NCI-H2107 treated with DMSO at 0.1 percent for 48 hours (cell line): ENCODE data around the gene GPR179.
A peak's percentile ranks its signal among the peaks of the same experiment; 100 is the strongest.
"Not testable (repeated sequence)": the region's sequence is repeated elsewhere in the genome, so short reads cannot be mapped to it uniquely, and the experiment has no call there.

Experiments
- DNase-seq: peaks from one replicate; lab custom pipeline; 2025; ENCODE audit not compliant: unreplicated experiment; lab: John Stamatoyannopoulos, UW

The GPR179 gene

DNA sequence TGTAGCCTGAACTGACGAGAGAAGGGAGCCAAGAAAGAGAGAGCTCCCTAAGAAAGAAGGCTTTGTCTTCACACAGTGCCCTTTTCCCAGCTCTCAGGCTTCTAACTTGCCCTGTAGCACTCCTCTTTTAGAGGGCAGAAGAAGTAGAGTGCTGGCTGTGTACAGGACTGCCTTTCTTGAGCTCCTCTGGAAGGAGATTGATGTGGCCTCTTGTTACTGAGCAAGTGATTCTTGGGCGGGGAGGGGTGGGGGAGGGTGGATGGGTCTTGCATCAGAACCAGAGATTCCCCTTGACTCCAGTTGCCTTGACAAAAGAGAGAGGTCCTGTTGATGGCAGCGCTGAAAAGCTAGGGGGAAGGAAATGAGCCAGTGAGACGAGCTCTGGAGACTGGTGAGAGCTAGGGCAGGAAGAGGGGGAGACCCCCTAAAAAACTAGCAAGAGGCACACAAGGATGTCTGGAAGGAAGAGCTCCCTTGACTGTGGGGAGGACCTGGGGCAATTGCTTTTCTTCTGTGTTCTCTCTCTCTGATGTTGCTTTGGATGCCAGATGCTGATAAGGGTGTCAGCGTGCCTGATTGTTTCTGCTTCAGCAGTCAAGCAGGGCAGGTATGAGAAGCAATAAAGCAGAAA lies 18.4 kb downstream of the GPR179 start:
- no peak for DNase-seq

DNA sequence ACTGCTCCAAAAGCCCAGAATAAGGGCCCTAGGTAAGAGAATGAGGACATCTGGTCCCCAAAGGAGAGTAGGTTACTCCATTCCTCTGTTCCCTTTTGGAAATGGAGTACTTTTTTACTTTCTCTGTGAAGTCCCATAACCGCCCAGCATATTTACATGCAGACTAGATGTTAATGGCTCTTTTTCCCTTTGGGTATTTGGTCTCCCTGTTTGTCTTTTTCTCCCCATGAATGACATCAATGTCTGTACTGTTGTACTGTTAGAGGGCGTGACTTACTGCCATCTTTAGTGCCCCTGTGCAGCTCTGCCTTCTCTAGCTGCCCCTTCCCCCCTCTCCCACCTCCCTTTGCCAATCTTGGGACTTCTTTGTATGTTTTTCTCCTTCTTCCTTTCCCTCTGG lies 19.0 kb downstream of the GPR179 start:
- DNase-seq, result no peak

- no peak for DNase-seq
Observed at GRCh38 chr17:38324141-38324697, 19.5 kb downstream of the GPR179 start.

DNA sequence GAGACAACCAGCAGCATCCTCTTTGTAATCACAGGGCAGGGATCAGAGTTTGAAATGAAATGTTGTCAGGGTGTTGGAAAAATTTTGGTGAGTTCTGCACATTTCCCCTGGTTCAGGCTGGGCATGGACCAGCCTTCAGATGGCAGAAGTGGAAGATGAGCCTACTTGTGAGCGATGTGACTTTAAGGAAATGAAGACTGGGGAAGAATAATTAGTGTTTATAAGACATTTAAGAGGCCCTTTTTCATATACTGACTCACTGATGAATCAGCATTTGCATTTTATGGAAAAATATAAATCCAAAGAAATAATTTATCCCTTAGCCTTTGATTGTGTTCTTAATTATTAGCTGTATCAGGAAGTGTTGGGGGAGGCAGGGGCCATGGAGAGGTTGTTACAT lies 20.9 kb downstream of the GPR179 start:
- DNase-seq, result no peak

DNA sequence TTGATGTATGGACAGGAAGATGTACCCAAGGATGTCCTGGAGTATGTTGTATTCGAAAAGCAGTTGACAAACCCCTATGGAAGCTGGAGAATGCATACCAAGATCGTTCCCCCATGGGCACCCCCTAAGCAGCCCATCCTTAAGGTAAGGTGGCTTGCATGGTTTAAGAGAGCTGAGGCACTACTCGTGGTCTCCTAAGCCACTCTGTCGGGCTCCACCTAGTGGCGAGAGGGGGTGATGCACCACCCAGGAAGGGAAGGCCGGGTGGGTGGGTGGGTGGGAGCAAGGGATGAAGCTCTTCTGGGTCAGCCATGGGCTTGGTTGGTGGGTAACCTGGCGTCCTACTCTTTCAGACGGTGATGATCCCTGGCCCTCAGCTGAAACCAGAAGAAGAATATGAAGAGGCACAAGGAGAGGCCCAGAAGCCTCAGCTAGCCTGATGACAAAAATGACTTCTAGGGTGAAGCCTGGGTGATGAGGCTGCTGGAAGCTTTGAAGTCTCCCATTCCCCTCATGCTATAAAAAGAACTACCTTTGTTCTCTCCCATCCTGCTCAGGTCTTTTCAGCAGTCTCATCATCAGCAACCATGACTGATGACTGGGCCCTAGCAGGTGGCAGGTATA lies 21.5 kb downstream of the GPR179 start:
- peak; percentile 6 for DNase-seq

DNA sequence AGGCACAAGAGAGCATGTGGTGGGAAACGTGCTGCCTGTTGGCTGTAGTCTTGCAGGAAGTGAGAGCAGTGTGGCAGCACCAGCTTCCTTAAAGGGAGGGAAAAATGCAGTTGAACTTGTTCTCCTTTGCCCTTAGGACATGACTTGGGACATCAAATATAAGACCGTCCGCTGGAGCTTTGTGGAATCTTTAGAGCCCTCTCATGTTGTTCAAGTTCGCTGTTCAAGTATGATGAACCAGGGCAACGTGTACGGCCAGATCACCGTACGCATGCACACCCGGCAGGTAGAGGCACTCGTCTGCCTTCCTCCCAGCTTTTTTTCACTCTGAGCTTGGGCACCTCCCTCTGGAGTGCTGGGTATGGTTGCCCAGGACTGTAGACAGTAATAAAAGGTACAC lies 23.3 kb downstream of the GPR179 start:
- no peak for DNase-seq

DNA sequence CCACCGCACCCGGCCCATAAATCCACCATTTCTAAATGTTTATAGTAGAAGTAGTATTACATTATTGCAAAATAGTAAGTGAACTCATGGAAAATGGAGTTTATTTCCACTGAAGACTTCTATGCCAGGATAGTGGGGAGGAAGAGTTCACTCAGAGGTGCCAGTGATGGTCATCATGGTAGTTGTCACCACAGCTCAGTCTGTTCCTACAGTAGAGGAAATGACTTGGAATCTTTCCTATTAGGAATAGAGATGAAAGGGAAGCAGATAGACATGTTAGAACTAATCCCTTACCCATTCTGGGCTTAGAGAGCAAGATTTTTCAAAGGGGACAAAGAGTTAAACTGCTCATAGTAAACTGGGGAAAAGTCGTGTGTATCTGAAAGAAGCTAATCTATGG lies 26.7 kb downstream of the GPR179 start:
- no peak for DNase-seq

DNA sequence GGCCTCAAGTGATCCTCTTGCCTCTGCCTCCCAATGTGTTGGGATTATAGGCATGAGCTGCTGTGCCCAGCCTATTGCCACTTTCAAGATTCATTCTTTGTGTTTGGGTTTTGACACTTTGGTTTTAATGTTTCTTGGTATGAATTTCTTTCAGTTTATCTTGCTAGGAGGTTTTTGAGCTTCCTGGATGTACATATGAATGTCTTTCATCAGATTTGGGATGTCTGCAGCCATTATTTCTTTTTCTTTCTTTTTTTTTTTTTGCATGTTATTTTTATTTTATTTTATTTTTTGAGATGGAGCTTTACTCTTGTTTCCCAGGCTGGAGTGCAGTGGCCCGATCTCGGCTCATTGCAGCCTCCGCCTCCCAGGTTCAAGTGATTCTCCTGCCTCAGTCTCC lies 28.3 kb downstream of the GPR179 start:
- no peak for DNase-seq

- peak; percentile 80 for DNase-seq
Observed at GRCh38 chr17:38296834-38297517, 46.8 kb downstream of the GPR179 start, which contains the start of gene MRPL45. Gene MRPL45, plus strand, starts transcription at chr17:38297168. Its CDS starts 16 bp downstream, at chr17:38297184.

DNA sequence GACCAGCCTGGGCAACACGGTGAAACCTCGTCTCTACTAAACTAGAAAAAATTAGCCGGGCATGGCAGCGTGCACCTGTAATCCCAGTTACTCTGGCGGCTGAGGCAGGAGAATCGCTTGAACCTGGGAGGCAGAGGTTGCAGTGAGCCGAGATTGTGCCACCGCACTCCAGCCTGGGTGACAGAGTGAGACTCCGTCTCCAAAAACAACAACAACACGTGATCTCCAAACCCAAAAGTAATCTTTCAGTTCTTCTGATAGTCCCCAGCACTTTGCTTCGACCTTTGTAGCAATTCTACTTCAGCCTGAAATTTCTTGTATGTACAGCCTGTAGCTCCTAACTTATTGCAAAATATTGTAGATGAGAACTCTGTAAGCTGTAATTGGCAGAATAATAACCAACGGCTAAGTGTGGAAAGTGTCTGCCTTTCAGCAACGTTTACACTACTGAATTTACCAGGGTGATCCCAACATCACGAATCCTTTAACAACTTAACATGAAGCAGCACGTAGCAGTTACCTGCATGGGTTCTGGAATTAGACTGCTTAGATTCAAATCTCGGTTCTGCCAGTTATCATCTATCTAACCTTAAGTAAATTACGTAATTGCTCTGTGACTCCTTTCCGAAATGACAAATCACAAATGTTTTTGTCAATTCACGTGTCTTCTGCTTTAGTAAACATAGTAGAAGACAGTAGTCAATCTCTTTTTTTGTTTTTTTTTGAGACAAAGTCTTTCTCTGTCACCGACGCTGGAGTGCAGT lies 48.0 kb downstream of the GPR179 start:
- DNase-seq, result not testable (repeated sequence)

GRCh38 chr17:38289760-38290159 lies 54.0 kb downstream of the GPR179 start:
- not testable (repeated sequence) for DNase-seq

DNA sequence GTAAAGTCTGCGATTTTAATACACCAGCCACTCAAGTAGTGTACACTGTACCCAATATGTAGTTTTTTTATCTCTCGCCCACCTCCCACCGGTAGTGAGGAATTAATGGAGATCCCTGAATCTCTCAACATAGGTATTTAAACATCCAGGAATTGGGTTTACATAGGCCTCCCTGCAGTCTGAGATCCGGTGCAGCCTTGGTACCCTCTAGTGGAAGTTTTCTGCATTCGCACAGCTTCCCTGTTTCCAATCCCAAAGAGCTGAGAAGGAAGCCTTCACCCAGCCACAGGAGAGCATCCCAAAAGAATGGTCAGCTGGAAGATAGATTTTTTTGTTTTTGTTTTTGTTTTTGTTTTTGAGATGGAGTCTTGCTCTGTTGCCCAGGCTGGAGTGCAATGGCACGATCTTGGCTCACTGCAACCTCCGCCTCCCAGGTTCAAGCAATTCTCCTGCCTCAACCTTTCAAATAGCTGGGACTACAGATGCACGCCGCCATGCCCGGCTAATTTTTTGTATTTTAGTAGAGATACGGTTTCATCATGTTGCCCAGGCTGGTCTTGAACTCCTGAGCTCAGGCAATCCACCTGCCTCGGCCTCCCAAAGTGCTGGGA lies 55.4 kb downstream of the GPR179 start:
- not testable (repeated sequence) for DNase-seq

DNA sequence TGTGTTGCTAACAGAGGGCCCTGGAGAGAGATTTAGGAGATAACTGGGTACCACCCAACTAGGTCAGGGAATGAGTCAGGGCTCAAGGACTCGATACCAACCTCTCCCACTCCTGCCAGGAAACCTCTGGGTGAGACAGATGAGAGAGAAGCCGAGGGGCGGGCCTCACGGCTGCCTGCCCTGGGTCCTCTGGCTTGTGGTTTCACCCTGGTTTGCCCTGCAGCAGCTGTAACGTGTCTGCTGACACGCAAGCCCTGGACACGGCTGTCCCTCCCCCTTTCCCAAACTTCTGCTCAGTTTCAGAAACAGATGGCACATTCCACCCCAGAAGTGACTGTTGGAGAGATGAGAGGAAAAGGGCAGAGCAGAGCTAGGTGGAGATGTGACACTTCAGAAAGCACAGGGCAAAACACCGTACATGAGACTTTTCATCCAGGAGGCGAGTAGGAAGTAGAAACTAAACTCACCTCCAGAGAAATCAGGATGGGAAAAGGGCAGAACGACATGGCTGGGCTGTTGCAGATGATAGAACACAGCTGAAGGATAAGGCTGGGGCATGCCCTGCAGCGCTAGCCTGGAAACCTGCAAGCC lies 57.2 kb downstream of the GPR179 start:
- not testable (repeated sequence) for DNase-seq

DNA sequence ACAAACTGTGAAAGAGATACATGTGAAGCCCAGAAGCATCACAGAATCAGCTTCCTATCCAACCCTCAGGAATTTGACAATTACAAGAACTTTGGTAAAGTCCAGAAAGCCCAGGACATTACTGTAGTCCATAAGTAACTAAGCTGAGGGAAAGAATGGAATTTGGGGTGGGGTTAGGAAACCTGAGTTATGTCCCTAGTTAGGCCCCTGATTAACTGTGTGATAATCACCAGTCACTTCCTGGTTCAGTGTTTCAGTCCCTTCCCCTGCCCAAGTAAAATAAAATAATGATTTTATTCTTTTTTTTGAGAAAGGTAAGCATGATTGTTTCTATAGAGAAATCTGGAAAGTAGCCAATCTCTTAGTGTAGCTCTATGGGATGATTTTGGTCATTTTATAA lies 57.8 kb downstream of the GPR179 start:
- not testable (repeated sequence) for DNase-seq
